Peyer's patch (tissue), 4 donors: Measurements from ENCODE around the gene MAPK6.
"Not testable (repeated sequence)": the region's sequence is repeated elsewhere in the genome, so short reads cannot be mapped to it uniquely, and the experiment has no call there.

ENCODE experiments used
- CTCF ChIP-seq, 6 experiments: fragments of 450-650 bp in 4 of 6; fragments of 200-600 bp in 2 of 6; sonication (generic) in 1 of 6; IDR thresholded peaks; one replicate each; pipeline ENCODE4 v1.5.1; 2017 to 2019; ENCODE audit warnings: antibody characterized with exemption in 6 of 6, mild to moderate bottlenecking in 3 of 6, moderate library complexity in 1 of 6
- POLR2A ChIP-seq, 2 donors: fragments of 450-650 bp; IDR thresholded peaks; one replicate each; pipeline ENCODE4 v1.5.1; 2017; ENCODE audit warnings: antibody characterized with exemption in 2 of 2, mild to moderate bottlenecking in 2 of 2, moderate library complexity in 2 of 2

DNA sequence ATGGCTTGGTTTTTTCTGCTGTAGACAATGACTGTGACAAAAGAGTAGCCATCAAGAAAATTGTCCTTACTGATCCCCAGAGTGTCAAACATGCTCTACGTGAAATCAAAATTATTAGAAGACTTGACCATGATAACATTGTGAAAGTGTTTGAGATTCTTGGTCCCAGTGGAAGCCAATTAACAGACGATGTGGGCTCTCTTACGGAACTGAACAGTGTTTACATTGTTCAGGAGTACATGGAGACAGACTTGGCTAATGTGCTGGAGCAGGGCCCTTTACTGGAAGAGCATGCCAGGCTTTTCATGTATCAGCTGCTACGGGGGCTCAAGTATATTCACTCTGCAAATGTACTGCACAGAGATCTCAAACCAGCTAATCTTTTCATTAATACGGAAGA, 27.5 kb downstream of the MAPK6 start:
- TF ChIP-seq CTCF, POLR2A (IDR thresholded peaks at IDR 0.05): not testable (repeated sequence)
